Liver (tissue), 3 donors: ENCODE measurements around the gene IL1RAP.

Source experiments
- EGR1 ChIP-seq, 2 donors: IDR thresholded peaks; 2 replicates each; pipeline ENCODE4 v1.6.1; 2016 to 2018; ENCODE audit warnings: antibody characterized with exemption in 2 of 2, low read depth in 2 of 2
- GABPA ChIP-seq, 2 donors: IDR thresholded peaks in 1 of 2; conservative IDR thresholded peaks in 1 of 2; 2 replicates each; pipeline ENCODE4 v1.6.1; 2016; ENCODE audit warnings: antibody characterized with exemption in 2 of 2, mild to moderate bottlenecking in 1 of 2, moderate library complexity in 1 of 2
- RAD21 ChIP-seq, 2 donors: IDR thresholded peaks; 2 replicates each; pipeline ENCODE4 v1.6.1; 2016; ENCODE audit warnings: antibody characterized with exemption in 2 of 2, mild to moderate bottlenecking in 2 of 2
- SP1 ChIP-seq: IDR thresholded peaks from 2 replicates; pipeline ENCODE4 v1.6.1; 2018; ENCODE audit warnings: antibody characterized with exemption, mild to moderate bottlenecking
- TAF1 ChIP-seq: conservative IDR thresholded peaks from 2 replicates; pipeline ENCODE4 v1.6.1; 2016; ENCODE audit warnings: antibody characterized with exemption, mild to moderate bottlenecking
- YY1 ChIP-seq: IDR thresholded peaks from 2 replicates; pipeline ENCODE4 v1.6.1; 2016; ENCODE audit warnings: antibody characterized with exemption, mild to moderate bottlenecking
- TF ChIP-seq, protein P1 (sequence below): fragments of 150-350 bp; IDR thresholded peaks from 2 replicates; pipeline ENCODE4 v1.5.1; 2017; ENCODE audit warnings: improper control_type of control experiment, low read depth, low read length; ENCODE audit not compliant: missing input control
- TF ChIP-seq, protein P2 (sequence below): IDR thresholded peaks from 2 replicates; pipeline ENCODE4 v1.6.1; 2016; ENCODE audit warnings: antibody characterized with exemption, mild to moderate bottlenecking
- TF ChIP-seq, protein P3 (sequence below): IDR thresholded peaks from 2 replicates; pipeline ENCODE4 v1.6.1; 2016; ENCODE audit warnings: antibody characterized with exemption
- TF ChIP-seq, protein P4 (sequence below): IDR thresholded peaks from 2 replicates; pipeline ENCODE4 v1.6.1; 2016; ENCODE audit warnings: antibody characterized with exemption
- donor health status: healthy.
- donor health status: healthy.

DNA sequence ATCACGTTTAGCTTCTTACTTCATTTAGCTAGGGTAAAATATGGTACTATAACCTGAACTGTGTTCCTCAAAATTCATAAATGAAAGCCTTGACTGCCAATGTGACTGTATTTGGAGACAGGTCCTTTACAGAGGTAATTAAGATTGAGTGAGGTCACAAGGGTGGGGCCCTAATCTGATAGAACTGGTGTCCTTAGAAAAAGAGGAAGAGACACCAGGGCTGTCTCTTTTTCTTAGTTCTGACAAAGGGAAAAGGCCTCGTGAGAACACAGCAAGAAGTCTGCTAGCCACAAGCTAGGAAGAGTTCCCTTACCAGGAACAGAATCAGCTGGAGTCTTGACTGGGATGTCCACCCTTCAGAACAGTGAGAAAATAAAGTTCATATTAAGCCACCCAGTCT lies 185.9 kb downstream of the IL1RAP start:
- TF ChIP-seq, protein P1, sequence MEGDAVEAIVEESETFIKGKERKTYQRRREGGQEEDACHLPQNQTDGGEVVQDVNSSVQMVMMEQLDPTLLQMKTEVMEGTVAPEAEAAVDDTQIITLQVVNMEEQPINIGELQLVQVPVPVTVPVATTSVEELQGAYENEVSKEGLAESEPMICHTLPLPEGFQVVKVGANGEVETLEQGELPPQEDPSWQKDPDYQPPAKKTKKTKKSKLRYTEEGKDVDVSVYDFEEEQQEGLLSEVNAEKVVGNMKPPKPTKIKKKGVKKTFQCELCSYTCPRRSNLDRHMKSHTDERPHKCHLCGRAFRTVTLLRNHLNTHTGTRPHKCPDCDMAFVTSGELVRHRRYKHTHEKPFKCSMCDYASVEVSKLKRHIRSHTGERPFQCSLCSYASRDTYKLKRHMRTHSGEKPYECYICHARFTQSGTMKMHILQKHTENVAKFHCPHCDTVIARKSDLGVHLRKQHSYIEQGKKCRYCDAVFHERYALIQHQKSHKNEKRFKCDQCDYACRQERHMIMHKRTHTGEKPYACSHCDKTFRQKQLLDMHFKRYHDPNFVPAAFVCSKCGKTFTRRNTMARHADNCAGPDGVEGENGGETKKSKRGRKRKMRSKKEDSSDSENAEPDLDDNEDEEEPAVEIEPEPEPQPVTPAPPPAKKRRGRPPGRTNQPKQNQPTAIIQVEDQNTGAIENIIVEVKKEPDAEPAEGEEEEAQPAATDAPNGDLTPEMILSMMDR = no peak
- no peak for TF ChIP-seq TAF1
- TF ChIP-seq SP1 = no peak
- TF ChIP-seq, protein P2, sequence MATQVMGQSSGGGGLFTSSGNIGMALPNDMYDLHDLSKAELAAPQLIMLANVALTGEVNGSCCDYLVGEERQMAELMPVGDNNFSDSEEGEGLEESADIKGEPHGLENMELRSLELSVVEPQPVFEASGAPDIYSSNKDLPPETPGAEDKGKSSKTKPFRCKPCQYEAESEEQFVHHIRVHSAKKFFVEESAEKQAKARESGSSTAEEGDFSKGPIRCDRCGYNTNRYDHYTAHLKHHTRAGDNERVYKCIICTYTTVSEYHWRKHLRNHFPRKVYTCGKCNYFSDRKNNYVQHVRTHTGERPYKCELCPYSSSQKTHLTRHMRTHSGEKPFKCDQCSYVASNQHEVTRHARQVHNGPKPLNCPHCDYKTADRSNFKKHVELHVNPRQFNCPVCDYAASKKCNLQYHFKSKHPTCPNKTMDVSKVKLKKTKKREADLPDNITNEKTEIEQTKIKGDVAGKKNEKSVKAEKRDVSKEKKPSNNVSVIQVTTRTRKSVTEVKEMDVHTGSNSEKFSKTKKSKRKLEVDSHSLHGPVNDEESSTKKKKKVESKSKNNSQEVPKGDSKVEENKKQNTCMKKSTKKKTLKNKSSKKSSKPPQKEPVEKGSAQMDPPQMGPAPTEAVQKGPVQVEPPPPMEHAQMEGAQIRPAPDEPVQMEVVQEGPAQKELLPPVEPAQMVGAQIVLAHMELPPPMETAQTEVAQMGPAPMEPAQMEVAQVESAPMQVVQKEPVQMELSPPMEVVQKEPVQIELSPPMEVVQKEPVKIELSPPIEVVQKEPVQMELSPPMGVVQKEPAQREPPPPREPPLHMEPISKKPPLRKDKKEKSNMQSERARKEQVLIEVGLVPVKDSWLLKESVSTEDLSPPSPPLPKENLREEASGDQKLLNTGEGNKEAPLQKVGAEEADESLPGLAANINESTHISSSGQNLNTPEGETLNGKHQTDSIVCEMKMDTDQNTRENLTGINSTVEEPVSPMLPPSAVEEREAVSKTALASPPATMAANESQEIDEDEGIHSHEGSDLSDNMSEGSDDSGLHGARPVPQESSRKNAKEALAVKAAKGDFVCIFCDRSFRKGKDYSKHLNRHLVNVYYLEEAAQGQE = no peak
- TF ChIP-seq, protein P3, sequence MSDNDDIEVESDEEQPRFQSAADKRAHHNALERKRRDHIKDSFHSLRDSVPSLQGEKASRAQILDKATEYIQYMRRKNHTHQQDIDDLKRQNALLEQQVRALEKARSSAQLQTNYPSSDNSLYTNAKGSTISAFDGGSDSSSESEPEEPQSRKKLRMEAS = no peak
- TF ChIP-seq RAD21 (IDR thresholded peaks at IDR 0.05) = no peak
- no peak for TF ChIP-seq YY1
- TF ChIP-seq EGR1 (IDR thresholded peaks at IDR 0.05; ENCODE audit: low read depth in 2 of 2) = no peak
- no peak for TF ChIP-seq GABPA (IDR thresholded peaks at IDR 0.05 in 1 of 2, conservative IDR thresholded peaks at IDR 0.05 in 1 of 2)
- TF ChIP-seq, protein P4, sequence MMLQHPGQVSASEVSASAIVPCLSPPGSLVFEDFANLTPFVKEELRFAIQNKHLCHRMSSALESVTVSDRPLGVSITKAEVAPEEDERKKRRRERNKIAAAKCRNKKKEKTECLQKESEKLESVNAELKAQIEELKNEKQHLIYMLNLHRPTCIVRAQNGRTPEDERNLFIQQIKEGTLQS = no peak
